ENCODE data around the gene IGSF3. TPM values are rescaled to one million over a fixed set of nuclear protein-coding genes. Genes with fewer than 3 reads are reported as not detected.

Gene IGSF3
- total RNA-seq, result 1 to 10 TPM; 1.4 to 1.6 TPM

GRCh38 chr1:116667575-116668105, at the start of gene IGSF3:
TSS of gene IGSF3 (minus strand) at chr1:116667733. CDS start at chr1:116666326, 1,407 bp downstream.
- DNase-seq (ENCODE audit: low spot score in 2 of 2) (peak in 1 of 2 donors; percentile 55), ATAC-seq (peak; percentile 84 to 92)
- Mint-ChIP-seq H3K27ac (no peak within 1 kb of the TSS), H3K36me3 (peaks cover 4 to 14% of the 10 kb centered on the region in 2 donors), H3K9me3 (no peaks in the 10 kb centered on the region)

- no peak for DNase-seq (ENCODE audit: low spot score in 2 of 2)
- peaks cover 0 to 5% of the 10 kb centered on the region in 2 donors for H3K36me3 Mint-ChIP-seq
- no peak overlapping the region for H3K27ac Mint-ChIP-seq
- peaks cover 0 to 5% of the 10 kb centered on the region in 2 donors for H3K9me3 Mint-ChIP-seq
- no peak for ATAC-seq
Observed at GRCh38 chr1:116717318-116717717, 49.8 kb upstream of the IGSF3 start.

- ATAC-seq (no peak), DNase-seq (ENCODE audit: low spot score in 2 of 2) (no peak)
Observed at GRCh38 chr1:116716391-116716790, 48.9 kb upstream of the IGSF3 start.

GRCh38 chr1:116713474-116713873, 45.9 kb upstream of the IGSF3 start:
- Mint-ChIP-seq H3K36me3 (peaks cover 0 to under 1% of the 10 kb centered on the region in 2 donors), H3K9me3 (peaks cover 0 to 5% of the 10 kb centered on the region in 2 donors), H3K27ac (no peak overlapping the region)
- ATAC-seq (no peak), DNase-seq (ENCODE audit: low spot score in 2 of 2) (no peak)

More at GRCh38 chr1:116716391-116716790, 48.9 kb upstream of the IGSF3 start:
- no peak overlapping the region for H3K27ac Mint-ChIP-seq
- H3K36me3 Mint-ChIP-seq, result peaks cover 0 to 5% of the 10 kb centered on the region in 2 donors
- peaks cover 0 to 5% of the 10 kb centered on the region in 2 donors for H3K9me3 Mint-ChIP-seq

GRCh38 chr1:116712510-116712909, 45.0 kb upstream of the IGSF3 start:
- peak overlapping the region in 1 of 2 donors; percentile 25 for H3K27ac Mint-ChIP-seq
- H3K36me3 Mint-ChIP-seq, result peaks cover 0 to 8% of the 10 kb centered on the region in 2 donors
- peaks cover 0 to 2% of the 10 kb centered on the region in 2 donors for H3K9me3 Mint-ChIP-seq
- ATAC-seq (peak in 1 of 2 donors; percentile 74), DNase-seq (ENCODE audit: low spot score in 2 of 2) (no peak)

- peaks cover 0 to 5% of the 10 kb centered on the region in 2 donors for H3K9me3 Mint-ChIP-seq
- peaks cover 0 to 8% of the 10 kb centered on the region in 2 donors for H3K36me3 Mint-ChIP-seq
- no peak overlapping the region for H3K27ac Mint-ChIP-seq
- DNase-seq (ENCODE audit: low spot score in 2 of 2) (no peak), ATAC-seq (peak; percentile 43 to 75)
Observed at GRCh38 chr1:116711263-116711840, 43.8 kb upstream of the IGSF3 start.

GRCh38 chr1:116710420-116711262, 43.1 kb upstream of the IGSF3 start:
- no peak for ATAC-seq
- Mint-ChIP-seq H3K27ac (no peak overlapping the region), H3K9me3 (peaks cover 0 to 5% of the 10 kb centered on the region in 2 donors), H3K36me3 (peaks cover 0 to 8% of the 10 kb centered on the region in 2 donors)
- no peak for DNase-seq (ENCODE audit: low spot score in 2 of 2)

- DNase-seq (ENCODE audit: low spot score in 2 of 2) (no peak), ATAC-seq (no peak)
- no peak overlapping the region for H3K27ac Mint-ChIP-seq
- peaks cover 0 to 5% of the 10 kb centered on the region in 2 donors for H3K9me3 Mint-ChIP-seq
- peaks cover 0 to 8% of the 10 kb centered on the region in 2 donors for H3K36me3 Mint-ChIP-seq
Observed at GRCh38 chr1:116709666-116710167, 42.2 kb upstream of the IGSF3 start.

- ATAC-seq (no peak), DNase-seq (ENCODE audit: low spot score in 2 of 2) (no peak)
- Mint-ChIP-seq H3K9me3 (peaks cover 5 to 7% of the 10 kb centered on the region in 2 donors), H3K27ac (no peak overlapping the region), H3K36me3 (peaks cover 0 to 8% of the 10 kb centered on the region in 2 donors)
Observed at GRCh38 chr1:116708255-116708900, 40.8 kb upstream of the IGSF3 start.

- no peak for ATAC-seq
- no peak overlapping the region for H3K27ac Mint-ChIP-seq
- H3K36me3 Mint-ChIP-seq, result peaks cover 0 to 8% of the 10 kb centered on the region in 2 donors
- no peak for DNase-seq (ENCODE audit: low spot score in 2 of 2)
- H3K9me3 Mint-ChIP-seq, result peaks cover 7 to 10% of the 10 kb centered on the region in 2 donors
Observed at GRCh38 chr1:116706841-116707240, 39.3 kb upstream of the IGSF3 start.

- H3K9me3 Mint-ChIP-seq, result peaks cover 7 to 10% of the 10 kb centered on the region in 2 donors
- no peak for ATAC-seq
- DNase-seq (ENCODE audit: low spot score in 2 of 2), result no peak
- H3K36me3 Mint-ChIP-seq, result peaks cover 0 to 8% of the 10 kb centered on the region in 2 donors
- H3K27ac Mint-ChIP-seq, result no peak overlapping the region
Observed at GRCh38 chr1:116706123-116706522, 38.6 kb upstream of the IGSF3 start.

- peaks cover 0 to 8% of the 10 kb centered on the region in 2 donors for H3K36me3 Mint-ChIP-seq
- no peak for DNase-seq (ENCODE audit: low spot score in 2 of 2)
- ATAC-seq, result peak in 1 of 2 donors; percentile 5
- H3K9me3 Mint-ChIP-seq, result peaks cover 7 to 10% of the 10 kb centered on the region in 2 donors
- H3K27ac Mint-ChIP-seq, result no peak overlapping the region
Observed at GRCh38 chr1:116704278-116704677, 36.7 kb upstream of the IGSF3 start.

- ATAC-seq (no peak), DNase-seq (ENCODE audit: low spot score in 2 of 2) (no peak)
- no peaks in the 10 kb centered on the region for H3K36me3 Mint-ChIP-seq
- peaks cover 5 to 7% of the 10 kb centered on the region in 2 donors for H3K9me3 Mint-ChIP-seq
- no peak overlapping the region for H3K27ac Mint-ChIP-seq
Observed at GRCh38 chr1:116699605-116700004, 32.1 kb upstream of the IGSF3 start.

GRCh38 chr1:116698244-116698595, 30.7 kb upstream of the IGSF3 start:
- no peaks in the 10 kb centered on the region for H3K36me3 Mint-ChIP-seq
- ATAC-seq, result no peak
- H3K27ac Mint-ChIP-seq, result no peak overlapping the region
- DNase-seq (ENCODE audit: low spot score in 2 of 2), result no peak
- peaks cover 0 to 3% of the 10 kb centered on the region in 2 donors for H3K9me3 Mint-ChIP-seq

GRCh38 chr1:116697548-116698243, 30.2 kb upstream of the IGSF3 start:
- no peaks in the 10 kb centered on the region for H3K36me3 Mint-ChIP-seq
- H3K9me3 Mint-ChIP-seq, result no peaks in the 10 kb centered on the region
- no peak overlapping the region for H3K27ac Mint-ChIP-seq
- no peak for ATAC-seq
- no peak for DNase-seq (ENCODE audit: low spot score in 2 of 2)

- DNase-seq (ENCODE audit: low spot score in 2 of 2) (no peak), ATAC-seq (no peak)
- no peaks in the 10 kb centered on the region for H3K36me3 Mint-ChIP-seq
- no peak overlapping the region for H3K27ac Mint-ChIP-seq
- no peaks in the 10 kb centered on the region for H3K9me3 Mint-ChIP-seq
Observed at GRCh38 chr1:116694524-116694923, 27.0 kb upstream of the IGSF3 start.

Measured in activated naive CD4-positive, alpha-beta T cell treated with anti-CD3 and anti-CD28 coated beads, Interleukin-2, amount 50 U/mL, for 72 hours (primary cell).